ENCODE results near the gene PRKCE. TPM values are rescaled to one million over a fixed set of nuclear protein-coding genes. Genes with fewer than 3 reads are reported as not detected.

The PRKCE gene
- total and polyA plus RNA-seq, 2 donors (not counting 3 experiments of a cell fraction or from before 2014, with no cell fraction given): 27.9 to 33.9 TPM

GRCh38 chr2:46153996-46154753 is 502.7 kb downstream of the PRKCE start:
- DNase-seq (ENCODE audit: low read depth, low spot score) (no peak), FAIRE-seq (no peak)
- CTCF ChIA-PET: interaction anchor here (1.0 kb wide), 2 partner anchors 11 to 17 kb away, joined by 3 to 4 read pairs; no protein-coding TSS in a partner anchor
- POLR2A ChIA-PET: interaction anchor here (0.7 kb wide), 1 partner anchor 25 kb away, joined by 5 read pairs; no protein-coding TSS in a partner anchor
- no peak overlapping the region for H3K27ac ChIP-seq (ENCODE audit: insufficient read depth, low read depth, low read length)
- peaks cover 0 to 9% of the 10 kb centered on the region in 2 experiments for H3K36me3 ChIP-seq (ENCODE audit: control insufficient read depth in 2 of 2, extremely low read depth in 1 of 2, insufficient read depth in 2 of 2, low read length in 2 of 2)
- H3K9ac ChIP-seq (replicated peaks; ENCODE audit: extremely low read depth, insufficient read depth, low read length): no peak overlapping the region
- no peak overlapping the region for H2AFZ ChIP-seq (ENCODE audit: low read depth, low read length)
- no TSS peak for BruUV-seq (replicated peaks)
- no peak overlapping the region for H3K4me2 ChIP-seq (ENCODE audit: insufficient read depth, low read length)
- no peaks in the 10 kb centered on the region for H4K20me1 ChIP-seq (replicated peaks; ENCODE audit: control insufficient read depth, extremely low read depth, insufficient read depth, low read length)
- H3K4me1 ChIP-seq (ENCODE audit: control insufficient read depth, extremely low read depth, insufficient read depth, low read length): no peaks in the 10 kb centered on the region
- TF ChIP-seq POLR2AphosphoS5 (IDR thresholded peaks at IDR 0.05; ENCODE audit: insufficient read depth, low read depth, low read length) (no peak), FOS (IDR thresholded peaks at IDR 0.05; ENCODE audit: borderline replicate concordance, insufficient read depth, low read length) (no peak), GATA2 (IDR thresholded peaks at IDR 0.05; ENCODE audit: insufficient read depth, insufficient read length, low read depth, low read length) (no peak), POLR2A (IDR thresholded peaks at IDR 0.05; ENCODE audit: low read depth, low read length) (no peak), MYC (IDR thresholded peaks at IDR 0.05; ENCODE audit: low read depth, low read length) (no peak), JUN (IDR thresholded peaks at IDR 0.05; ENCODE audit: borderline replicate concordance, insufficient read depth, insufficient read length, low read depth) (no peak), CTCF (IDR thresholded peaks at IDR 0.05; ENCODE audit: extremely low read depth in 1 of 2, insufficient read depth in 1 of 2, low read depth in 1 of 2, low read length in 2 of 2) (no peak), MAX (IDR thresholded peaks at IDR 0.05; ENCODE audit: insufficient read depth, insufficient read length) (no peak), EZH2 (IDR thresholded peaks at IDR 0.05; ENCODE audit: borderline replicate concordance, low read depth, low read length, severe bottlenecking) (no peak)
- H3K27me3 ChIP-seq (ENCODE audit: control insufficient read depth in 2 of 2, insufficient read depth in 2 of 2, low read length in 2 of 2): no peaks in the 10 kb centered on the region
- H3K9me3 ChIP-seq (replicated peaks; ENCODE audit: control insufficient read depth, insufficient read depth, low read length): no peaks in the 10 kb centered on the region
- H3K79me2 ChIP-seq (ENCODE audit: control insufficient read depth, insufficient read depth, low read length): no peaks in the 10 kb centered on the region
- no peaks in the 10 kb centered on the region for H3K9me1 ChIP-seq (replicated peaks; ENCODE audit: control insufficient read depth, extremely low read depth, insufficient read depth, low read length)
- dilution Hi-C loops (cut with MboI; ENCODE audit: extremely low pct_ligation_motif_present, low sequenced_read_pairs) (no loop called here), intact Hi-C loops (cut with micrococcal nuclease) (no loop called here)
- H3K4me3 ChIP-seq (replicated peaks in 1 of 3; ENCODE audit: insufficient read depth in 1 of 3, low read depth in 1 of 3, low read length in 3 of 3): no peak overlapping the region
